ENCODE measurements around the gene NMB.

The NMB gene

GRCh38 chr15:84609818-84610525 is 48.0 kb downstream of the NMB start:
- no peak for DNase-seq

GRCh38 chr15:84608707-84609284 is 49.2 kb downstream of the NMB start:
- no peak for DNase-seq

DNA sequence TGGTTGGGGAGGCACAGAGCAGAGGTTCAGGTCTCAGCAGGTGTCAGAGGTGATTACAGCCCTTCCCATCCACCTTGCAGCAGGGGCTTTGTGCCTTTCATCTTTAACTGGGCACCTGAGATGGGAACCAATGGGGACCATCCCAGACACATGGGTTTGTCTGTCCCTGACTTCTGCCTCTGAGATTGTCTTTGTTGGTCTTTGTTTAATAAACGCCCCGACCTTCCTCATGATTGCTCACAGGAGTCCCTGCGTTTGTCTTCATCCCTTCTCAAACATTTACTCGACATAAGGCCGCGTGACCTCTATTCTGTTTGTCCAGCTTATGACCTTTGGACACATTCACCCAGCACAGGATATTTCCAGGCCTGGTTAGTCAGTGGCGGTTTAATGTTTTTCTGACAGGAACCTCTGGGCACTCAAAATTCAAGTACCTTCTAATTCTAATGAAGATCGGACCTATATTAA is 51.3 kb downstream of the NMB start:
- no peak for DNase-seq

GRCh38 chr15:84605554-84605882 is 52.5 kb downstream of the NMB start:
- DNase-seq: no peak

Data from NCI-H1694 treated with DMSO at 0.1 percent for 48 hours (cell line).